AG04449 (cell line): Measurements from ENCODE around the gene RTN4RL2.
A peak's percentile ranks its signal among the peaks of the same experiment; 100 is the strongest.

Experiments
- CTCF ChIA-PET: fragments of 350-600 bp; formaldehyde crosslinking; extraction: SDS; loops from one replicate; lab custom pipeline; 2021; ENCODE audit warnings: antibody characterized with exemption; lab: Yijun Ruan, JAX
- POLR2A ChIA-PET: fragments of 400-600, 350-600 bp; formaldehyde crosslinking; extraction: SDS; loops from one replicate; lab custom pipeline; 2020; ENCODE audit warnings: antibody characterized with exemption, inconsistent platforms; lab: Yijun Ruan, JAX
- DNase-seq: peaks from one replicate; pipeline ENCODE4 v3.0.0-alpha.2; 2010; ENCODE audit warnings: low read depth, low spot score
- H3K4me3 ChIP-seq: 2 replicates; pipeline ENCODE4 v1.5.1; 2011; ENCODE audit warnings: low read depth, mild to moderate bottlenecking, control low read depth, low read length
- CTCF ChIP-seq: IDR thresholded peaks from one replicate; pipeline ENCODE4 v1.5.1; 2011; ENCODE audit warnings: mild to moderate bottlenecking, moderate library complexity, low read length, control low read depth, inconsistent platforms; ENCODE audit not compliant: insufficient read depth; ENCODE audit errors: missing control alignments

RTN4RL2 gene

GRCh38 chr11:57511741-57512430, 51.6 kb downstream of the RTN4RL2 start:
- ChIA-PET CTCF (interaction anchor here (0.8 to 2.0 kb wide), 7 partner anchors 14 to 129 kb away, joined by 3 to 19 read pairs (median 6); partner anchors contain the start of gene RTN4RL2), POLR2A (no interaction called here)
- no peak for TF ChIP-seq CTCF
- DNase-seq = no peak
- H3K4me3 ChIP-seq = no peak overlapping the region

- POLR2A ChIA-PET = interaction anchor here (0.8 kb wide), 1 partner anchor 30 kb away, joined by 3 read pairs; no protein-coding TSS in a partner anchor
- DNase-seq = no peak
- no peak for TF ChIP-seq CTCF
- H3K4me3 ChIP-seq = no peak overlapping the region
- CTCF ChIA-PET = interaction anchor here (1.6 to 18.1 kb wide), 7 partner anchors 12 to 131 kb away, joined by 5 to 421 read pairs (median 9); partner anchors contain the start of genes RTN4RL2 and TIMM10
Measured at GRCh38 chr11:57512646-57513451, 52.5 kb downstream of the RTN4RL2 start.

GRCh38 chr11:57513452-57513795, 53.1 kb downstream of the RTN4RL2 start:
- peak overlapping the region; percentile 18 for H3K4me3 ChIP-seq
- ChIA-PET CTCF (interaction anchor here (1.6 to 18.1 kb wide), 7 partner anchors 11 to 131 kb away, joined by 5 to 421 read pairs (median 9); partner anchors contain the start of genes RTN4RL2 and TIMM10), POLR2A (interaction anchor here (0.8 kb wide), 1 partner anchor 30 kb away, joined by 3 read pairs; no protein-coding TSS in a partner anchor)
- DNase-seq = no peak
- TF ChIP-seq CTCF = no peak

- H3K4me3 ChIP-seq = peak overlapping the region; percentile 85
- ChIA-PET CTCF (interaction anchor here (1.1 to 18.1 kb wide), 10 partner anchors 10 to 130 kb away, joined by 4 to 421 read pairs (median 8); partner anchors contain the start of genes RTN4RL2, TIMM10 and UBE2L6), POLR2A (interaction anchor here (0.6 to 0.8 kb wide), 2 partner anchors 31 to 168 kb away, joined by 3 read pairs; no protein-coding TSS in a partner anchor)
- no peak for DNase-seq
- TF ChIP-seq CTCF = no peak
Measured at GRCh38 chr11:57513911-57514537, 53.7 kb downstream of the RTN4RL2 start.

GRCh38 chr11:57514538-57515331, 54.4 kb downstream of the RTN4RL2 start:
- peak overlapping the region; percentile 85 for H3K4me3 ChIP-seq
- DNase-seq = no peak
- ChIA-PET CTCF (interaction anchor here (1.0 to 18.1 kb wide), 14 partner anchors 10 to 169 kb away, joined by 3 to 421 read pairs (median 8); partner anchors contain the start of genes RTN4RL2, TIMM10 and UBE2L6), POLR2A (interaction anchor here (0.6 to 2.5 kb wide), 5 partner anchors 11 to 169 kb away, joined by 3 to 5 read pairs (median 4); no protein-coding TSS in a partner anchor)
- TF ChIP-seq CTCF = no peak
